Measurements from ENCODE around the gene OTOF.
A peak's percentile ranks its signal among the peaks of the same experiment; 100 is the strongest.

The OTOF gene

DNA sequence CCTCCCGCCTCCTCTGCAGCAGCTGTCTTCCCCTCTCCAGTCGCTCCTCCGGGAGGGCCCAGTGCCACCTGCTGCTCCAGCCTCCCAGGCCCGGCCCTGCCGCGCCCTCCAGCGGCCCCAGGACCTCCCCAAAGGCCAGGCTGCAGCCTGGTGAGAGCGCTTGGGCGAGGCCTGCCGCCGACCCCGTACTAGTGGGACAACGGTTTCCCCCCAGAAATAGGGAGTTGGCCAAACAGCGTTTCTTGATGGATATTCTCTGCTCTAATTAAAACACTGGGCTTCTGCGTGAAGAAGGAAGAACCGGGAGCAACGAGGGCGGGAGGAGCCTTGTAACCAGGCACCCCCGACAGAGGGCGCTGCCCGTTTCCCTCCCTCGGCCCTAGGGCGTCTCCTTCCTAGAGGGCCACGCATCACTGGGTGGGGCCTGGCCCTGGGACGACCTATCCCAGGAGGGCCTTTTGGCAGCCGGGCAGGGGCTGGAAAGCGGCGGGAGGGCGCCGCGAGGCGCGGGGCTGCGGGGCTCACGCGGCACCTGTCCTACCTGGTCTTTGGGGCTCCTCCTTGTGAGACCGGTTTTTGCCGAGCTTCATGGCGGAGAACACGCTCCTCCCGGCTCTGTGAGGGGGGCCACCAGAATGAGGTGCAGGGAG lies 25.4 kb upstream of the OTOF start:
- Histone ChIP-seq H3K4me3 (ENCODE audit: low read depth, low read length) (peak overlapping the region; percentile 70), H3K27me3 (ENCODE audit: control insufficient read depth, insufficient read depth, low read length) (peaks cover 15% of the 10 kb centered on the region), H3K9me3 (ENCODE audit: control insufficient read depth, insufficient read depth, low read length) (no peaks in the 10 kb centered on the region), H3K4me1 (ENCODE audit: control insufficient read depth, insufficient read depth, low read length) (peaks cover 20% of the 10 kb centered on the region), H3K36me3 (ENCODE audit: control insufficient read depth, insufficient read depth, low read length) (no peaks in the 10 kb centered on the region), H3K27ac (ENCODE audit: low read depth, low read length) (no peak overlapping the region), H3K9ac (ENCODE audit: low read depth, low read length) (peak overlapping the region; percentile 47; the same call in 1 of the 2 replicates)

DNA sequence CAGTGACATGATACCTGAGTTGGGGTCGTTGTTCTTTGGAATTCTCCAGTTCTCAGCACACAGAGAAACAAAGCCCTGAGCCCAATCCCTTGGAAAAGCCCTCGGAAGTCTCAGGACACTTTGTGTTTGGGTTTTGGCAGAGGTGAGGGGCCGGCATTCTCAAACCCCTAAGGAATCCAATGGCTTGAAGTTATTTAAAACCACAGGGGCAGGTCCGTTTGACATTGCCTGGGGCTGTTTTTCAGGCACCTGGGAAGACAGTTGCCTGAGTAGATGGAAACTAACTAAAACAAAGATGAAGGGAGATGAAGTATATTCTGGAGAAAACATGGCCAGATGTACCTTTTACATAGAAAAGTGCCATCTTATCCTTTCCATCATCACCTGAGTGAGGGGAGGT lies 22.5 kb upstream of the OTOF start:
- Histone ChIP-seq H3K4me3 (ENCODE audit: low read depth, low read length) (no peak overlapping the region), H3K9ac (ENCODE audit: low read depth, low read length) (no peak overlapping the region), H3K36me3 (ENCODE audit: control insufficient read depth, insufficient read depth, low read length) (no peaks in the 10 kb centered on the region), H3K27ac (ENCODE audit: low read depth, low read length) (no peak overlapping the region), H3K4me1 (ENCODE audit: control insufficient read depth, insufficient read depth, low read length) (peaks cover 35% of the 10 kb centered on the region), H3K9me3 (ENCODE audit: control insufficient read depth, insufficient read depth, low read length) (no peaks in the 10 kb centered on the region), H3K27me3 (ENCODE audit: control insufficient read depth, insufficient read depth, low read length) (peaks cover 15% of the 10 kb centered on the region)

DNA sequence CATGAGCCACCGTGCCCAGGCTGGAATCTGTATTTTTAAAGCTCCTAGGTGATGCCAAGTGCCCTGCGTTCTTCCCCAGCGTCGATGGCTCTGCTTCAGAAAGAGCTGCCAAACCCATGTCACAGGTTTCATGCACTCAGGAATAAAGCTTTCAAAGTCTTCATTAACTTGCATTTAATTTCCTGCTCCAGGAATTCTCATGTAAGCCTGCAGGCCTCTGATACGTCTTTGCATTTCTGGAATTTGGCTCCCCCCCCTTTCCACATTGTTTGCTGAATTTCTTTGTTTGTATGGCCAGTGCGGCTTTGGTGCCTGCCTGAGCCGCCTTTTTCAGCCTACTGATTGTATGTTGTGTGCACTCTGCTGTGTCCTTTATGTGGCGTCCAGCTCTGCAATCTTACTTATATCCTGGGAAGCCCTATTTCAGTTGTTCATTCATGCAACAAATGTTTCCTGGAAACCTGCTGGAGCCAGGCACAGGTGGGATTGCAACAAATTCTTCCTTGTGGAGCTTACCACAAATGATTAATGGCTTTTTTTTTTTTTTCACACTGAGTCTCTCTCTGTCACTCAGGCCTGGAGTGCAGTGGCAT lies 17.9 kb upstream of the OTOF start:
- H3K4me3 ChIP-seq (ENCODE audit: low read depth, low read length) = no peak overlapping the region
- H3K9ac ChIP-seq (ENCODE audit: low read depth, low read length) = no peak overlapping the region
- no peaks in the 10 kb centered on the region for H3K9me3 ChIP-seq (ENCODE audit: control insufficient read depth, insufficient read depth, low read length)
- no peak overlapping the region for H3K27ac ChIP-seq (ENCODE audit: low read depth, low read length)
- peaks cover 18% of the 10 kb centered on the region for H3K4me1 ChIP-seq (ENCODE audit: control insufficient read depth, insufficient read depth, low read length)
- no peaks in the 10 kb centered on the region for H3K27me3 ChIP-seq (ENCODE audit: control insufficient read depth, insufficient read depth, low read length)
- H3K36me3 ChIP-seq (ENCODE audit: control insufficient read depth, insufficient read depth, low read length) = no peaks in the 10 kb centered on the region

DNA sequence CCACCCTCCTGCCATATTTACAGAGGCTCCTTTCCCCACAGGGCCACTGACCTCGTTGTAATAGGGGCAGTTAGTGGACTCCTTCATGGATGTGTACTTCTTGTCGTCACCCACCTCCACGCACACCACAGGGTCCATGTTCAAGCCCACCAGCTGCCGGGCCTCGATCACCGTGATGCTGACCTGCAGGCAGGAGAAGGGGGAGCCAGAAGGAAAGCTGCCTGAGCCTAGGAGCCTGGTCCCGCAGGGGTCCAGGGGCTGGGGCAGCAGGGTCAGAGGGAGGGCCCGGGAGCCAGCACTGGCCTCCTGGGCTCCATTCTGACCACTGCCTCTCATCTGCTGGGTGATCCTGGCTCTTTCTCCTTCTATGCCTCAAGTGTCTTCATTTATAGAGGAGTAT lies 17.0 kb upstream of the OTOF start:
- Histone ChIP-seq H3K27ac (ENCODE audit: low read depth, low read length) (no peak overlapping the region), H3K9ac (ENCODE audit: low read depth, low read length) (no peak overlapping the region), H3K4me3 (ENCODE audit: low read depth, low read length) (no peak overlapping the region), H3K9me3 (ENCODE audit: control insufficient read depth, insufficient read depth, low read length) (no peaks in the 10 kb centered on the region), H3K36me3 (ENCODE audit: control insufficient read depth, insufficient read depth, low read length) (no peaks in the 10 kb centered on the region), H3K27me3 (ENCODE audit: control insufficient read depth, insufficient read depth, low read length) (no peaks in the 10 kb centered on the region), H3K4me1 (ENCODE audit: control insufficient read depth, insufficient read depth, low read length) (peaks cover 18% of the 10 kb centered on the region)

DNA sequence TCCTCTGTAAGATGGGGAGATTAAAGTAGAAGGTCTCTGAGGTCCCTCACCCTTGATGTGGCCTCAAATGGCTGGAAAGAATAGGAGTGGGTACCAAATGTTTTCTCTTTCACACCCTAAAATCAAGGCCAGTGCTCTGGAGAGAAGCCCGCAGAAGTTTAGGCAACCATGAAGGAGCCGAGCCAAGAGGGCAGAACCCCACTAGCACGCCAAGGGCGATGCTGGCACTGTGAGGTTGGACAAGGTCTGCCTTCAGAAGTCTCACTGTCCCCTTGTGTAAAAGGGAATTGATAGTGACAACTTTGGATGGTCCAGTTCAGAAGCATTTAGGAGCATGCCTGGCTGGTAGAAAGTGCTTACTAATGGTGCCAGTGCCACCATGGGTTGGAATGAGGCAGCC lies 16.3 kb upstream of the OTOF start:
- H3K9ac ChIP-seq (ENCODE audit: low read depth, low read length) = no peak overlapping the region
- H3K27me3 ChIP-seq (ENCODE audit: control insufficient read depth, insufficient read depth, low read length) = no peaks in the 10 kb centered on the region
- H3K4me1 ChIP-seq (ENCODE audit: control insufficient read depth, insufficient read depth, low read length) = peaks cover 18% of the 10 kb centered on the region
- H3K36me3 ChIP-seq (ENCODE audit: control insufficient read depth, insufficient read depth, low read length) = no peaks in the 10 kb centered on the region
- H3K4me3 ChIP-seq (ENCODE audit: low read depth, low read length) = no peak overlapping the region
- H3K9me3 ChIP-seq (ENCODE audit: control insufficient read depth, insufficient read depth, low read length) = no peaks in the 10 kb centered on the region
- H3K27ac ChIP-seq (ENCODE audit: low read depth, low read length) = no peak overlapping the region

DNA sequence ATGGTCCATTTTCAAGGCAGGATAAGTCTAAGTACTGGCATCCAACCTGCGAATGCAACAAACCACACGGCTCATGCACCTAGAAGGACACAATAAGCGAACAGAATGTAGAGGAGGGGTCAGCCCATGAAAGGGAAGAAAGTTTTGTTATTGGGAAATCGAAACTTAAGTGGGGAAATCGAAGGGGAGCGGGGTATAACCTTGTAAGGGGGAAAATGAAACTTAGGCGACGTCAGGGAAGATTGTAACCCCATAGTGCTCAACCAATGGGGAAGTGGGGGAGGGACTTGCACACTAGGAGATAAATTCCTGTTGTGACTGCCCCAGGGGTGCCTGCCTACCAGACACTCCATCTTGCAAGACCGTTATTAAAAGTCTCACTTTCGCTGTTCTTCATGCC lies 15.6 kb upstream of the OTOF start:
- no peak overlapping the region for H3K27ac ChIP-seq (ENCODE audit: low read depth, low read length)
- H3K27me3 ChIP-seq (ENCODE audit: control insufficient read depth, insufficient read depth, low read length) = no peaks in the 10 kb centered on the region
- H3K4me3 ChIP-seq (ENCODE audit: low read depth, low read length) = no peak overlapping the region
- peaks cover 18% of the 10 kb centered on the region for H3K4me1 ChIP-seq (ENCODE audit: control insufficient read depth, insufficient read depth, low read length)
- no peak overlapping the region for H3K9ac ChIP-seq (ENCODE audit: low read depth, low read length)
- H3K36me3 ChIP-seq (ENCODE audit: control insufficient read depth, insufficient read depth, low read length) = no peaks in the 10 kb centered on the region
- H3K9me3 ChIP-seq (ENCODE audit: control insufficient read depth, insufficient read depth, low read length) = no peaks in the 10 kb centered on the region

DNA sequence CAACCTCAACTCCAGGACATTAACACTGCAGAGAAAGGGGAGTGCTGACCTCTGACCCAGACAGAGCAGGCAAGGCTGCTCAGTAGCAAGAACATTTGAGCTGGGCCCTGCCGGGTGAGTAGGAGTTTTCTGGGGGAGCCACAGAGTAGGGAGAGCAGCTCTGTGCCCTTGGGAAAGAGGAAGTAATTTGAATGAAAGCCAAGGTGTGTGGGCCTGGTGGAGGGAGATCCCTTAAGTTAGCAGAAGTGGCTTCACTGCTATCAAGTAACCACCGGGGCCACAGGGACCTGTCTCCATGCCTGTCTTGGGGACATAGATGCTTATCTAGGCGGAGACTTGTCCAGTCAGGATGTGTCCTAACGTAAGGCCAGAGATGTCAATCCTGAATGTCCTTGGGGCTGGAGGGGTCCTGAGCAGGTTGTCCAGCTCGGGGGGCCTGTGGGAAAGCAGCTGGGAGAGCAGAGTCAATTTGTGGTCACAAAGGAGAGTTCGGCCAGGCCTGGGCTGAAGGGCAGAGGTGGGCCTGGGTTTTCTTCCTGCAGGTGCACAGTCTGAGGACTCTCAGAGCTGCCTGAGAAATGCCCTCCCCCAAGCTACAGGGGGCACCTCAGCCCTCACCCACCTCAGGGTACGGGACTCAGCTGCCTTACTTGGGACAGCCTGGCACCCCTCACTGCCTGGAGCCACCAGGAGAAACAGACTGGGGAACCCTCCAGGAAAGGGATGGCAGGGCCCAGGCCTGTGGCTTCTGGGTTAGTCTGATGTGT lies 15.0 kb upstream of the OTOF start:
- Histone ChIP-seq H3K9me3 (ENCODE audit: control insufficient read depth, insufficient read depth, low read length) (no peaks in the 10 kb centered on the region), H3K27ac (ENCODE audit: low read depth, low read length) (no peak overlapping the region), H3K4me1 (ENCODE audit: control insufficient read depth, insufficient read depth, low read length) (peaks cover 16% of the 10 kb centered on the region), H3K27me3 (ENCODE audit: control insufficient read depth, insufficient read depth, low read length) (no peaks in the 10 kb centered on the region), H3K9ac (ENCODE audit: low read depth, low read length) (no peak overlapping the region), H3K36me3 (ENCODE audit: control insufficient read depth, insufficient read depth, low read length) (no peaks in the 10 kb centered on the region), H3K4me3 (ENCODE audit: low read depth, low read length) (no peak overlapping the region)

DNA sequence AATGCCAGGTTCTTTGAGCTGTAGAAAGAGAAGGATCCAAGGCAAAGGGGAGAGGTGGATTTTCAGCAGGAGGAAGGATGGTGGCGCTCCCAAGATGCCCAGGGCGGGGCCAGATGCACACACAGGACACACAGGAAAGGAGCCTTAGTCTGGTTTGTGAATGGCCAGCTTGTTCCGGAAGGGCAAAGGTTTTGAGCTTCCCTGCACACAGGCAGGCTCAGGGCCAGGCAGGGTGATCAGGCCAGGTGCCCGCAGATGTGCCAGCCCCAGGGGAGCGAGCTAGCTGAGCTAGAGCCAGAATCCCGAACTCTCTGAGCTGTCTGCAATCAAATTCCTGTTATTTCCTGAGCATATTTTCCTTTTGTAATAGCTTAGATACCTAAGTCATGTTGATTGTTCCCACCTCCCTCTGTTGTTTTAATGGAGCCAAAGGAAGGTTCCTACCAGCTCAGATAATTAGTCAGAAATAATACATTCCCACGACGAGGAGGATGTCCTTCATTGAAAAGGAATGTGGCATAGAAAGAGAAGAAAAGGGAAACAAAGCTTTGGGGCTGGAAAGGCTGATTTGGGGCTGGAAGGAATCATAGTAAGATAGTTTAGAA lies 13.7 kb upstream of the OTOF start:
- Histone ChIP-seq H3K27me3 (ENCODE audit: control insufficient read depth, insufficient read depth, low read length) (no peaks in the 10 kb centered on the region), H3K4me3 (ENCODE audit: low read depth, low read length) (no peak overlapping the region), H3K9ac (ENCODE audit: low read depth, low read length) (no peak overlapping the region), H3K9me3 (ENCODE audit: control insufficient read depth, insufficient read depth, low read length) (no peaks in the 10 kb centered on the region), H3K36me3 (ENCODE audit: control insufficient read depth, insufficient read depth, low read length) (no peaks in the 10 kb centered on the region), H3K27ac (ENCODE audit: low read depth, low read length) (no peak overlapping the region), H3K4me1 (ENCODE audit: control insufficient read depth, insufficient read depth, low read length) (peaks cover 7% of the 10 kb centered on the region)

DNA sequence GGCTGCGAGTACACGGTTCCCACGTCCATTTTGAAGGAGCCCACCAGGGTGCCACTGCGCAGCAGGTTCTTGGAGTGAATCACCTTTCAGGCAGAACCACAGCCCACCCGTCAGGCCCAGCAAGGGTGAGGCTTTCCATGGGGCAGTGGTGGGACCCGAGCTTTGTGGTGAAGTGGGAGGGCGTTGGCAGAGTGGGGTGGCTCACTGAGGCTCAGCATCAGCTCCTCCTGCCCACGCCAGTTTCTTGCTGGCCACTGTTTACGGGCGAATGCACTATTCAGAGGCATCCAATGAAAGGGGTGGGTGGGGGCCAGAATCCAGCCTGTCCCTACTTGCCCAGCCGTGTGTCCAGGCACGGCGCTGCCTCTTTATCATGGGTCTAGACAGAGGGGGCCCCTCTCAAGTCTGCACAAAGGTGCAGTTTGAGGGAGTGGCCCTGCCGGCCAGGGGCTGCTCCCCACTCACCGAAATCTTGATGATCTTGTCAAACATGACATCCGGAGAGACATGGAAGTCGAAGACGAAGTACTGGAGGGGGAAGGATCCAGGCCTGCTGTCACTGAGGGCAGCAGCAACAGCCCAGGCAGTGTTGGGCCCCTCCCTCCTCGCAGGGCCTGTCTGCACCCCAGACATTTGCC lies 11.4 kb upstream of the OTOF start:
- Histone ChIP-seq H3K9ac (ENCODE audit: low read depth, low read length) (no peak overlapping the region), H3K36me3 (ENCODE audit: control insufficient read depth, insufficient read depth, low read length) (no peaks in the 10 kb centered on the region), H3K9me3 (ENCODE audit: control insufficient read depth, insufficient read depth, low read length) (no peaks in the 10 kb centered on the region), H3K4me1 (ENCODE audit: control insufficient read depth, insufficient read depth, low read length) (no peaks in the 10 kb centered on the region), H3K27me3 (ENCODE audit: control insufficient read depth, insufficient read depth, low read length) (no peaks in the 10 kb centered on the region), H3K27ac (ENCODE audit: low read depth, low read length) (no peak overlapping the region), H3K4me3 (ENCODE audit: low read depth, low read length) (no peak overlapping the region)

DNA sequence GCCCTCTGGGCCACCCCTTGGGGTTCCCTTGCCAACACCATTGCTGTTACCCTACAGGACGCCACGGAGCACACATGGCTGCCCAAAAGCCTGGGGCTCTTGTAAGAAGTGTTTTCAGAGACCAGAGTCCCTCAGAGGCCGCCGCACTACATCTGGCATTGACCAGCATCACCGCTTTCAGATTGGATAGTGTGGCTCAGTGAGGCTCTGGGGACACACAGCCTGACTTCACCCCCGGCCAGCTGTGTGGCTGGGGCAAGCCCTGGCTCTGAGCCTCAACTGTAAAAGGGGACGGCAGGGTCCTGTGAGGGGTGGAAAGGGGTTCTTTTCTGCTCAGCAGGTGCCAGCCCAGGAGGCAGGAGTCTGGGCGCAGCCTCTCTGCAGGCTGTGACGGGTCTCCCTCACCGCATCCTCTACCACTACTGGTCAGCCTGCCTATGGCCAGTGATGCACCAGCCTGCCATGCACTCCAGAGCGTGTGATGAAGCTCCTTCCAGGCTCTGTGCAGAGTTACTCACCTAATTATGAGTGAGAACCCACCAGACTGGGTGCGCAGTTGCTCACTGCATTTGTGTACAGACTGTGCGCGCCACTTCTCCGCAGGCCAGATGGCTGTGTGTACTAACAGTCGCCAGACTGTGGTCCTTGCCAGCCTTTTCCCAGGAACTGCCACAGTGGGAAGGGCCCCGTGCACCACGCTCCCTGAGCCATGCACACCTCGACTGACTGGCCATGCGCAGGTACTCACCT lies 10.7 kb upstream of the OTOF start:
- H3K27ac ChIP-seq (ENCODE audit: low read depth, low read length) = no peak overlapping the region
- no peak overlapping the region for H3K4me3 ChIP-seq (ENCODE audit: low read depth, low read length)
- no peaks in the 10 kb centered on the region for H3K9me3 ChIP-seq (ENCODE audit: control insufficient read depth, insufficient read depth, low read length)
- H3K27me3 ChIP-seq (ENCODE audit: control insufficient read depth, insufficient read depth, low read length) = no peaks in the 10 kb centered on the region
- no peak overlapping the region for H3K9ac ChIP-seq (ENCODE audit: low read depth, low read length)
- H3K4me1 ChIP-seq (ENCODE audit: control insufficient read depth, insufficient read depth, low read length) = no peaks in the 10 kb centered on the region
- no peaks in the 10 kb centered on the region for H3K36me3 ChIP-seq (ENCODE audit: control insufficient read depth, insufficient read depth, low read length)

Data from HUES48 (cell line).